SIG-M5 treated with dmso at 0.1 percent for 504 hours (cell line): Measurements from ENCODE around the gene TAF5L.
"Not testable (repeated sequence)": the region's sequence is repeated elsewhere in the genome, so short reads cannot be mapped to it uniquely, and the experiment has no call there.

Experiments used
- DNase-seq: peaks from one replicate; lab custom pipeline; 2025; ENCODE audit not compliant: unreplicated experiment; lab: John Stamatoyannopoulos, UW

The TAF5L gene

GRCh38 chr1:229570891-229571516 lies 54.9 kb downstream of the TAF5L start:
- DNase-seq, result no peak

GRCh38 chr1:229570305-229570704 lies 55.6 kb downstream of the TAF5L start:
- no peak for DNase-seq

GRCh38 chr1:229567109-229567868 lies 58.6 kb downstream of the TAF5L start:
- DNase-seq, result peak; percentile 88

- DNase-seq, result peak; percentile 45
Observed at GRCh38 chr1:229563701-229564100, 62.2 kb downstream of the TAF5L start.

- no peak for DNase-seq
Observed at GRCh38 chr1:229563241-229563640, 62.7 kb downstream of the TAF5L start.

- no peak for DNase-seq
Observed at GRCh38 chr1:229562686-229563085, 63.2 kb downstream of the TAF5L start.

- DNase-seq, result no peak
Observed at GRCh38 chr1:229561141-229561540, 64.8 kb downstream of the TAF5L start.

- not testable (repeated sequence) for DNase-seq
Observed at GRCh38 chr1:229560124-229560523, 65.8 kb downstream of the TAF5L start.

GRCh38 chr1:229559336-229559801 lies 66.6 kb downstream of the TAF5L start:
- DNase-seq, result not testable (repeated sequence)

GRCh38 chr1:229558460-229559335 lies 67.2 kb downstream of the TAF5L start, which contains the start of gene ABCB10:
Gene ABCB10 (minus strand): TSS chr1:229558707. CDS start chr1:229558652, 55 bp downstream.
- peak; percentile 98 for DNase-seq

GRCh38 chr1:229557913-229558414 lies 68.0 kb downstream of the TAF5L start:
- peak; percentile 34 for DNase-seq

- DNase-seq, result peak; percentile 73
Observed at GRCh38 chr1:229557200-229557850, 68.6 kb downstream of the TAF5L start.

- peak; percentile 30 for DNase-seq
Observed at GRCh38 chr1:229554886-229555621, 70.9 kb downstream of the TAF5L start.

GRCh38 chr1:229553621-229554130 lies 72.2 kb downstream of the TAF5L start:
- DNase-seq, result peak; percentile 57

- DNase-seq, result no peak
Observed at GRCh38 chr1:229552732-229553131, 73.2 kb downstream of the TAF5L start.

- DNase-seq, result no peak
Observed at GRCh38 chr1:229550812-229551567, 74.9 kb downstream of the TAF5L start.

- DNase-seq, result no peak
Observed at GRCh38 chr1:229547542-229547941, 78.4 kb downstream of the TAF5L start.

GRCh38 chr1:229544587-229544986 lies 81.3 kb downstream of the TAF5L start:
- no peak for DNase-seq
